ENCODE results near the gene HOPX.

Gene HOPX

DNA sequence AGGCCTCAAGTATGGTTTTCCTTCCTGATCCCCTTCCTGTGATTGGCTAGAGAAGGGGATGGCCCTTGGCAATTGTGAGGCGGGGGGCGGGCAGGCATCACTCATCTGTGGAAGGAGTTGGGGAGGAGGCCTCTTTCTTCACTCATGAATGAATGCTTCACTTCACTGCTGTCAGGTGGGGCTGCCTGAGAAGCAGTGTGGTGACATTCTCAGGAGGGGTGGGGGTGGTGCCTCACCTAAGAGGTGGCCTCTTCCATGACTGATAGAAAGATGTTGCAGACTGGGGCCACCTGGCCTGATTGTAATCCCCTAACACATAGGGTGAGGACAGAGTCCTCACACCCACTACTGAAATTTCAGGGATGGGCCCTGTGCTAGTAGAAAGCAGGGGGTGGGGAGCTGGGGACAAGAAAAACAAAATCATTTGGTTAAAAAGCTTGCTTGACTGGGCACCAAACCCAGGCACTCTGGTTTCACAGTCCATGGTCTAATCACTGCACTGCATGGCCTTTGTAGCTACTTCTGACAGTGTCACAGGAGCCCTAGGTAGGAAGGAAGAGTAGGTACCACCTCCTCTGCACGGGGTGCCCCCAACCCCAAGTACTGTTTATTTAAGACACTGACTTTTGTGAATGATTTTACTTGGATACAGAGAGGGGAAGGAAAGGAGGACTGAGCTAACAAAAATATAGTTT, 5.6 kb upstream of the HOPX start:
- CTCF ChIA-PET: no interaction called here
- POLR2A ChIA-PET: no interaction called here
- H3K9me3 ChIP-seq (ENCODE audit: control insufficient read depth, insufficient read depth, low read depth, low read length): no peaks in the 10 kb centered on the region
- peaks cover 5% of the 10 kb centered on the region; the same call in 1 of the 2 replicates for H3K4me1 ChIP-seq (ENCODE audit: control insufficient read depth, insufficient read depth, low read length)
- no peaks in the 10 kb centered on the region for H3K36me3 ChIP-seq (ENCODE audit: control insufficient read depth in 2 of 2, insufficient read depth in 1 of 2, low read length in 2 of 2)
- no peak overlapping the region for H3K4me3 ChIP-seq (ENCODE audit: low read depth, low read length)
- TF ChIP-seq KLF8 (tag by site-specific recombination; IDR thresholded peaks at IDR 0.05): no peak
- TF ChIP-seq, protein P1, sequence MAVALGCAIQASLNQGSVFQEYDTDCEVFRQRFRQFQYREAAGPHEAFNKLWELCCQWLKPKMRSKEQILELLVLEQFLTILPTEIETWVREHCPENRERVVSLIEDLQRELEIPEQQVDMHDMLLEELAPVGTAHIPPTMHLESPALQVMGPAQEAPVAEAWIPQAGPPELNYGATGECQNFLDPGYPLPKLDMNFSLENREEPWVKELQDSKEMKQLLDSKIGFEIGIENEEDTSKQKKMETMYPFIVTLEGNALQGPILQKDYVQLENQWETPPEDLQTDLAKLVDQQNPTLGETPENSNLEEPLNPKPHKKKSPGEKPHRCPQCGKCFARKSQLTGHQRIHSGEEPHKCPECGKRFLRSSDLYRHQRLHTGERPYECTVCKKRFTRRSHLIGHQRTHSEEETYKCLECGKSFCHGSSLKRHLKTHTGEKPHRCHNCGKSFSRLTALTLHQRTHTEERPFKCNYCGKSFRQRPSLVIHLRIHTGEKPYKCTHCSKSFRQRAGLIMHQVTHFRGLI (tag by site-specific recombination; IDR thresholded peaks at IDR 0.05): no peak
- no peak for TF ChIP-seq PRDM1 (tag by site-specific recombination; IDR thresholded peaks at IDR 0.05)
- TF ChIP-seq, protein P2, sequence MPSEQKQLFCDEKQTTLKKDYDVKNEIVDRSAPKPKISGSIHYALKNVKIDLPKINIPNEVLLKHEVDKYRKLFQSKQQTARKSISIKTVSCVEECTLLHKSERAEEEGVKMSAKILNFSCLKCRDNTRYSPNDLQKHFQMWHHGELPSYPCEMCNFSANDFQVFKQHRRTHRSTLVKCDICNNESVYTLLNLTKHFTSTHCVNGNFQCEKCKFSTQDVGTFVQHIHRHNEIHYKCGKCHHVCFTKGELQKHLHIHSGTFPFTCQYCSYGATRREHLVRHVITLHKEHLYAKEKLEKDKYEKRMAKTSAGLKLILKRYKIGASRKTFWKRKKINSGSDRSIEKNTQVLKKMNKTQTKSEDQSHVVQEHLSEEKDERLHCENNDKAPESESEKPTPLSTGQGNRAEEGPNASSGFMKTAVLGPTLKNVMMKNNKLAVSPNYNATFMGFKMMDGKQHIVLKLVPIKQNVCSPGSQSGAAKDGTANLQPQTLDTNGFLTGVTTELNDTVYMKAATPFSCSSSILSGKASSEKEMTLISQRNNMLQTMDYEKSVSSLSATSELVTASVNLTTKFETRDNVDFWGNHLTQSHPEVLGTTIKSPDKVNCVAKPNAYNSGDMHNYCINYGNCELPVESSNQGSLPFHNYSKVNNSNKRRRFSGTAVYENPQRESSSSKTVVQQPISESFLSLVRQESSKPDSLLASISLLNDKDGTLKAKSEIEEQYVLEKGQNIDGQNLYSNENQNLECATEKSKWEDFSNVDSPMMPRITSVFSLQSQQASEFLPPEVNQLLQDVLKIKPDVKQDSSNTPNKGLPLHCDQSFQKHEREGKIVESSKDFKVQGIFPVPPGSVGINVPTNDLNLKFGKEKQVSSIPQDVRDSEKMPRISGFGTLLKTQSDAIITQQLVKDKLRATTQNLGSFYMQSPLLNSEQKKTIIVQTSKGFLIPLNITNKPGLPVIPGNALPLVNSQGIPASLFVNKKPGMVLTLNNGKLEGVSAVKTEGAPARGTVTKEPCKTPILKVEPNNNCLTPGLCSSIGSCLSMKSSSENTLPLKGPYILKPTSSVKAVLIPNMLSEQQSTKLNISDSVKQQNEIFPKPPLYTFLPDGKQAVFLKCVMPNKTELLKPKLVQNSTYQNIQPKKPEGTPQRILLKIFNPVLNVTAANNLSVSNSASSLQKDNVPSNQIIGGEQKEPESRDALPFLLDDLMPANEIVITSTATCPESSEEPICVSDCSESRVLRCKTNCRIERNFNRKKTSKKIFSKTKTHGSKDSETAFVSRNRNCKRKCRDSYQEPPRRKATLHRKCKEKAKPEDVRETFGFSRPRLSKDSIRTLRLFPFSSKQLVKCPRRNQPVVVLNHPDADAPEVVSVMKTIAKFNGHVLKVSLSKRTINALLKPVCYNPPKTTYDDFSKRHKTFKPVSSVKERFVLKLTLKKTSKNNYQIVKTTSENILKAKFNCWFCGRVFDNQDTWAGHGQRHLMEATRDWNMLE (tag by site-specific recombination; conservative IDR thresholded peaks at IDR 0.05; ENCODE audit: low read depth): no peak
- TF ChIP-seq ZNF341 (tag by site-specific recombination; IDR thresholded peaks at IDR 0.05; ENCODE audit: low read depth): no peak
- TF ChIP-seq ZNF658 (tag by site-specific recombination; IDR thresholded peaks at IDR 0.05): no peak
- no peak overlapping the region for H3K27ac ChIP-seq (ENCODE audit: extremely low read depth, low read depth, low read length)

DNA sequence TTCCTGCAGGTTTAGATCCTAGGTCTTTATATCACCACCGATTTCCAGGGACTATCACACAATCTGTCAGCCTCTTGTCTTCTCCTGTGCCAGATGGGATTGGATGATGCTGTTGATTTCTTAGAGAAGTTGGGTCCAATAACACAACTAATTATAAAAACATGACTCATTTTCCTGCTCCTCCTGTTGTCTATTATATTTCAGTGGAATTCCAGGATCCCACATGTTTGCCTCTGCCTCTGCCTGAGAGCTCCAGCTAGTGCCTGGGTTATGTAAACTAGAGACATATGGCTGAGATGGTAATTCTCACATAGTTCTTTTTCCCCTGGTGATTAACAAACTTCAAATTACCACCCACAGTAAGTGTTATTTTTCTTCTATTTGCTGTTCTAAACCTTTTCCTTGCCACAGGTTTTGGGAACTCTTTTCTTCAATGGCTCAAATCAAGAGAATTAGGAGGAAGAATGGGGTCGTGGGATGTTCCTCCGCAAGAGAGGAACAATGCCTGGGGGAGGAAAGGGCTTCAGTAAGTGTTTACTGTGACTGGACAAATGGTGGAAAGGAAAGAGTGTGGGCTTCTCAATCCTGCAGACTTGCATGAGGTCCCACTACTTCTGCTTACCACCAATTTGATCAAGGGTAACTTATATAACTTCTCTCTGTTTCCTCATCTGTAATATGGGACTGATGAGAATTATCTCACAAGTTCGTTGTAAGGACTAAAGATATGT, 3.4 kb upstream of the HOPX start:
- POLR2A ChIA-PET: no interaction called here
- TF ChIP-seq ZNF335 (tag by site-specific recombination; conservative IDR thresholded peaks at IDR 0.05): peak; percentile 41
- no peak for TF ChIP-seq ZNF521 (tag by site-specific recombination; IDR thresholded peaks at IDR 0.05)
- TF ChIP-seq, protein P2 (tag by site-specific recombination; conservative IDR thresholded peaks at IDR 0.05; ENCODE audit: low read depth): no peak
- TF ChIP-seq ZNF292 (tag by site-specific recombination; IDR thresholded peaks at IDR 0.05; ENCODE audit: borderline replicate concordance, low read depth): no peak
- TF ChIP-seq ZFHX2 (tag by site-specific recombination; conservative IDR thresholded peaks at IDR 0.05): 0 out of 2 replicates have a peak, but pooled peaks have one; percentile 7
- no peak overlapping the region for H3K4me3 ChIP-seq (ENCODE audit: low read depth, low read length)
- CTCF ChIA-PET: no interaction called here
- H3K9me3 ChIP-seq (ENCODE audit: control insufficient read depth, insufficient read depth, low read depth, low read length): no peaks in the 10 kb centered on the region
- no peak overlapping the region for H3K27ac ChIP-seq (ENCODE audit: extremely low read depth, low read depth, low read length)
- H3K4me1 ChIP-seq (ENCODE audit: control insufficient read depth, insufficient read depth, low read length): peaks cover 8% of the 10 kb centered on the region; the same call in 1 of the 2 replicates
- H3K36me3 ChIP-seq (ENCODE audit: control insufficient read depth in 2 of 2, insufficient read depth in 1 of 2, low read length in 2 of 2): no peaks in the 10 kb centered on the region
